ENCODE measurements around the gene SLC35D3.
"Not testable (repeated sequence)": the region's sequence is repeated elsewhere in the genome, so short reads cannot be mapped to it uniquely, and the experiment has no call there.

SLC35D3 gene

GRCh38 chr6:136921936-136922684, at the start of gene SLC35D3:
Gene SLC35D3, plus strand, starts transcription at chr6:136922301. Its CDS starts 128 bp downstream, at chr6:136922429.
- DNase-seq (ENCODE audit: low spot score): no peak

GRCh38 chr6:136873748-136874147, 48.4 kb upstream of the SLC35D3 start:
- no peak for DNase-seq (ENCODE audit: low spot score)

GRCh38 chr6:136876469-136876868, 45.6 kb upstream of the SLC35D3 start:
- DNase-seq (ENCODE audit: low spot score): not testable (repeated sequence)

GRCh38 chr6:136880748-136881460, 41.2 kb upstream of the SLC35D3 start:
- DNase-seq (ENCODE audit: low spot score): no peak

GRCh38 chr6:136886091-136886490, 36.0 kb upstream of the SLC35D3 start:
- DNase-seq (ENCODE audit: low spot score): no peak

- no peak for DNase-seq (ENCODE audit: low spot score)
Observed at GRCh38 chr6:136887953-136888352, 34.1 kb upstream of the SLC35D3 start.

GRCh38 chr6:136889271-136890193, 32.6 kb upstream of the SLC35D3 start:
- DNase-seq (ENCODE audit: low spot score): no peak

GRCh38 chr6:136890194-136890839, 31.8 kb upstream of the SLC35D3 start:
- DNase-seq (ENCODE audit: low spot score): no peak

- no peak for DNase-seq (ENCODE audit: low spot score)
Observed at GRCh38 chr6:136890986-136891385, 31.1 kb upstream of the SLC35D3 start.

- DNase-seq (ENCODE audit: low spot score): no peak
Observed at GRCh38 chr6:136893187-136893586, 28.9 kb upstream of the SLC35D3 start.

GRCh38 chr6:136895901-136896300, 26.2 kb upstream of the SLC35D3 start:
- DNase-seq (ENCODE audit: low spot score): no peak

- DNase-seq (ENCODE audit: low spot score): no peak
Observed at GRCh38 chr6:136897071-136897470, 25.0 kb upstream of the SLC35D3 start.

GRCh38 chr6:136901212-136901784, 20.8 kb upstream of the SLC35D3 start:
- DNase-seq (ENCODE audit: low spot score): no peak

- not testable (repeated sequence) for DNase-seq (ENCODE audit: low spot score)
Observed at GRCh38 chr6:136904477-136904876, 17.6 kb upstream of the SLC35D3 start.

- no peak for DNase-seq (ENCODE audit: low spot score)
Observed at GRCh38 chr6:136914947-136915346, 7.2 kb upstream of the SLC35D3 start.

- no peak for DNase-seq (ENCODE audit: low spot score)
Observed at GRCh38 chr6:136918706-136919105, 3.4 kb upstream of the SLC35D3 start.

GRCh38 chr6:136920216-136920615, 1.9 kb upstream of the SLC35D3 start:
- no peak for DNase-seq (ENCODE audit: low spot score)

GRCh38 chr6:136920671-136921380, 1.3 kb upstream of the SLC35D3 start:
- no peak for DNase-seq (ENCODE audit: low spot score)

GRCh38 chr6:136921381-136921935, 643 bp upstream of the SLC35D3 start:
- DNase-seq (ENCODE audit: low spot score): no peak

- DNase-seq (ENCODE audit: low spot score): no peak
Observed at GRCh38 chr6:136922685-136923006, 545 bp downstream of the SLC35D3 start.

Data from CD4-positive, alpha-beta T cell treated with Interleukin-15 for 4 hours (primary cell).